Calu3 (cell line): ENCODE data around the gene RTN4RL1. TPM values are rescaled to one million over a fixed set of nuclear protein-coding genes. Genes with fewer than 3 reads are reported as not detected.

Experiments
- BruUV-seq: library from RNA; stranded (reverse); fragments of 400-500 nt; replicated peaks from 2 replicates; lab custom pipeline; 2021; lab: Mats Ljungman, UMichigan
- CTCF ChIA-PET: fragments of 300-600 bp; sonication (Branson Sonifier 250); formaldehyde crosslinking; loops from one replicate; lab custom pipeline; 2022; ENCODE audit warnings: antibody characterized with exemption; lab: Charles Lee
- DNase-seq: peaks from one replicate; pipeline ENCODE4 v3.0.0; 2022
- H3K27ac Mint-ChIP-seq: one replicate; pipeline ENCODE4 v1.8.0; 2022; ENCODE audit warnings: mixed read lengths; ENCODE audit not compliant: unreplicated experiment
- H3K27me3 Mint-ChIP-seq: one replicate; pipeline ENCODE4 v1.8.0; 2022; ENCODE audit warnings: mixed read lengths; ENCODE audit not compliant: unreplicated experiment
- H3K36me3 Mint-ChIP-seq: one replicate; pipeline ENCODE4 v1.8.0; 2022; ENCODE audit warnings: mild to moderate bottlenecking, moderate library complexity, mixed read lengths; ENCODE audit not compliant: insufficient read depth, unreplicated experiment
- H3K4me1 Mint-ChIP-seq: one replicate; pipeline ENCODE4 v1.8.0; 2022; ENCODE audit warnings: mild to moderate bottlenecking, low read depth, mixed read lengths; ENCODE audit not compliant: unreplicated experiment
- H3K4me3 Mint-ChIP-seq: one replicate; pipeline ENCODE4 v1.8.0; 2022; ENCODE audit warnings: mild to moderate bottlenecking, low read depth, moderate library complexity, mixed read lengths; ENCODE audit not compliant: unreplicated experiment
- H3K9me3 Mint-ChIP-seq: one replicate; pipeline ENCODE4 v1.8.0; 2022; ENCODE audit warnings: low read depth, mixed read lengths; ENCODE audit not compliant: unreplicated experiment
- intact Hi-C: fragments of 100-400 bp; cut with micrococcal nuclease; formaldehyde crosslinking; loops from one replicate; pipeline ENCODE4 v1.10.0; 2022; ENCODE audit not compliant: unreplicated experiment
- total RNA-seq: library from RNA; stranded (reverse); gene quantifications from 2 replicates; pipeline ENCODE4 v1.2.3, GENCODE V29; 2022
- TF ChIP-seq, protein P1 (sequence below): fragments of 200-600 bp; IDR thresholded peaks from one replicate; pipeline ENCODE4 v1.8.0; 2022; ENCODE audit warnings: antibody characterized with exemption; ENCODE audit not compliant: unreplicated experiment

The RTN4RL1 gene
- total RNA-seq, 1 experiment from 2014 or later, result not detected

DNA sequence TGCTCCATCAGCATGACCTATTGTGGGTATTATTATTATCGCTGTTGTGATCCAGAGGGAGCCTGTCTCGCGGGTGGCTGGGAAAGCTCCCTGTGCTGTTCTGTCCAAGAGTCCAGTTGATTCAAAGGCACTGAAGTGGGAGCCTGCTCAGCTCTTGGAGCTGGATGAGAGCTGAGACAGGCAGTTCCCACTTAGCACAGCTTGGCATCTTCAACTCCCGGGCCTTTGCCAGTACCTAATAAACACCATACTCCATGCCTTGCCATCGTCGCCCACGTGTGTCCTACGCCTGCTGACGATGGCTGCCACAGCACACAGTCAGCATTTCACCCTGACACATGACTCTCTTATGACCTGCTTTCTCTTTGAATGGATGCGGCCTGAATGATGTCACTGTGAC lies 32.6 kb downstream of the RTN4RL1 start:
- peaks cover 6% of the 10 kb centered on the region for H3K36me3 Mint-ChIP-seq
- no peak overlapping the region for H3K4me3 Mint-ChIP-seq
- no TSS peak for BruUV-seq
- H3K4me1 Mint-ChIP-seq, result peaks cover 16% of the 10 kb centered on the region
- DNase-seq, result no peak
- TF ChIP-seq, protein P1, sequence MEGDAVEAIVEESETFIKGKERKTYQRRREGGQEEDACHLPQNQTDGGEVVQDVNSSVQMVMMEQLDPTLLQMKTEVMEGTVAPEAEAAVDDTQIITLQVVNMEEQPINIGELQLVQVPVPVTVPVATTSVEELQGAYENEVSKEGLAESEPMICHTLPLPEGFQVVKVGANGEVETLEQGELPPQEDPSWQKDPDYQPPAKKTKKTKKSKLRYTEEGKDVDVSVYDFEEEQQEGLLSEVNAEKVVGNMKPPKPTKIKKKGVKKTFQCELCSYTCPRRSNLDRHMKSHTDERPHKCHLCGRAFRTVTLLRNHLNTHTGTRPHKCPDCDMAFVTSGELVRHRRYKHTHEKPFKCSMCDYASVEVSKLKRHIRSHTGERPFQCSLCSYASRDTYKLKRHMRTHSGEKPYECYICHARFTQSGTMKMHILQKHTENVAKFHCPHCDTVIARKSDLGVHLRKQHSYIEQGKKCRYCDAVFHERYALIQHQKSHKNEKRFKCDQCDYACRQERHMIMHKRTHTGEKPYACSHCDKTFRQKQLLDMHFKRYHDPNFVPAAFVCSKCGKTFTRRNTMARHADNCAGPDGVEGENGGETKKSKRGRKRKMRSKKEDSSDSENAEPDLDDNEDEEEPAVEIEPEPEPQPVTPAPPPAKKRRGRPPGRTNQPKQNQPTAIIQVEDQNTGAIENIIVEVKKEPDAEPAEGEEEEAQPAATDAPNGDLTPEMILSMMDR, result no peak
- H3K27me3 Mint-ChIP-seq, result peaks cover 27% of the 10 kb centered on the region
- intact Hi-C loops, result no loop called here
- H3K27ac Mint-ChIP-seq, result no peak overlapping the region
- no peaks in the 10 kb centered on the region for H3K9me3 Mint-ChIP-seq
- CTCF ChIA-PET, result no interaction called here

DNA sequence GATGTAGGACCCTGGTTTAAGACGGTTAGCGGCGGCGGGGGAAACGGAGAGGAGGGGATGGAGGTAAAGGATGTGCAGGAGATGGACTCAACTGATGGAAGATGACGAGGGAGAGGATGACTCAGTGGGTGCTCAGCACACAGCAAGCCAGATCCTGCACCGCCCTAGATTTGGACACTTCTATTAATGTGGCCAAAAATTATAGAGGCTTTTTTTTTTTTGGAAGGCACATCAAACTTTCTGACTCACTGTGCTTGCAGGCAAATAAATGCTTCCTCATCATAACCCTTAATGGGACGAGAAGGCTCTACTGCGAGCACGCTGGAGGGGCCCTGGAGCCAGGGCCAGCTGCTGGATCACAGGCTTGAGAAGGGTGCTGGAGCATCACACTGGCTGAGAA lies 36.0 kb downstream of the RTN4RL1 start:
- TF ChIP-seq, protein P1, result no peak
- no peak for DNase-seq
- Mint-ChIP-seq H3K27me3 (peaks cover 27% of the 10 kb centered on the region), H3K27ac (no peak overlapping the region), H3K36me3 (peaks cover 6% of the 10 kb centered on the region), H3K4me1 (peaks cover 5% of the 10 kb centered on the region), H3K9me3 (no peaks in the 10 kb centered on the region), H3K4me3 (no peak overlapping the region)
- no TSS peak for BruUV-seq
- intact Hi-C loops, result no loop called here
- CTCF ChIA-PET, result no interaction called here

DNA sequence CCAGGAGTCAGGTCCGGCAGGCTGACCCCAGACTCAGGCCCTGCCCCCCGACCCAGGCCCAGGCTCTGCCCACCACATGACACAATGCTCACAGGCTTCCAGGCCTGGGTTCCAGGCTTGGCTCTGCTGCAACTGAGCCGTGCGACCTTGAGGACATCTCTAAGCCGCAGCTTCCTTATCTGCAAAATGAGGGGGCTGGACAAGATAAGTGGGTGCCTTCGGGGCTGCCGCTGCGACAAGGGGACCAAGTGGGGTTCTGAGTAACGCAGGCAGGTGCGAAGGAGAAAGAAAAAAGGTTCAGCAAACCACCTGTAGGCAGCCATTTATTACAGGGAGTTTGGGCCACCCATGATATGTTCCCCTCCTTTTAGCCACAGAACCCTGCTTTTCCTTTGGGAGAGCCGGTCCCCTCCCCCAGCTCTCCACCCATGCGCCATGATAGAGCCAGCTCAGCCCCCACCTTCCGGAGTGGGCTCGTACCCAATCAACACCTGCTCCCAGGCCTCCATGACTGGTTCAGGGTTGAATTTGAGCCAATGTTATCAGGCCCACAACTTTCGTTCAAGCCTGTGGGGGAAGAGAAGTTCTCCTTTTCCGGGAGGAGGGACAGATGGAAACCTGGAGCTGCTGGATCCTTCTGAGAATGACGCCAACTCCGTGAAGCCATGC lies 38.2 kb downstream of the RTN4RL1 start:
- H3K9me3 Mint-ChIP-seq, result no peaks in the 10 kb centered on the region
- DNase-seq, result no peak
- H3K4me3 Mint-ChIP-seq, result no peak overlapping the region
- H3K4me1 Mint-ChIP-seq, result peaks cover 5% of the 10 kb centered on the region
- H3K36me3 Mint-ChIP-seq, result peaks cover 6% of the 10 kb centered on the region
- CTCF ChIA-PET, result no interaction called here
- TF ChIP-seq, protein P1, result no peak
- no TSS peak for BruUV-seq
- peaks cover 27% of the 10 kb centered on the region for H3K27me3 Mint-ChIP-seq
- intact Hi-C loops, result no loop called here
- H3K27ac Mint-ChIP-seq, result no peak overlapping the region

DNA sequence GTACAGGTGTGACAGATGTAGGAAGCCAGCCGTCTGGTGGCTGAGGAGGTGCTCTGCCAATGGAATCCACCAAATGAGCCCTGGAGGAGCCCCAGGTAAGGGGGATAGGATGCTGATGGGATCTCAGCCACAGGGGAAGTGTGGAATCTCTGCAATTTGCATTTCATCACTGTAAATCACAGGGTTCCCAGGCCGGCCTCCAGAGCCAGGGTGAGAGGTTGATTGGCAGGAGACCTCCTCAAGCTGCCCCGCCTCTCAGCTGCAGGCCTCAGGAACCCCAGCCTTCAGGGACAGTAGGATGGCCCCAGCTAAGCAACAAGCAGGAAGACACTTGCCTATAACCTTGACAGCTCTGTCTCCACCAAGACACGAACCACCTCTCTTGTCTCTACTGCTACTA lies 39.4 kb downstream of the RTN4RL1 start:
- CTCF ChIA-PET, result no interaction called here
- BruUV-seq, result no TSS peak
- Mint-ChIP-seq H3K4me3 (no peak overlapping the region), H3K27me3 (peaks cover 16% of the 10 kb centered on the region), H3K9me3 (no peaks in the 10 kb centered on the region), H3K36me3 (no peaks in the 10 kb centered on the region), H3K4me1 (peaks cover 5% of the 10 kb centered on the region), H3K27ac (no peak overlapping the region)
- intact Hi-C loops, result no loop called here
- no peak for DNase-seq
- TF ChIP-seq, protein P1, result no peak
